Measurements from ENCODE around the gene IRF3.

- TF ChIP-seq CTCF (IDR thresholded peaks at IDR 0.05) = no peak
- no peak for TF ChIP-seq POLR2AphosphoS5 (IDR thresholded peaks at IDR 0.05)
- TF ChIP-seq POLR2A (IDR thresholded peaks at IDR 0.05) = no peak
These were observed 7.5 kb downstream of the IRF3 start for GRCh38 chr19:49658139-49658517.
